HG02973 (cell line): ENCODE measurements around the gene IFT122.

Source experiments
- ATAC-seq: cut with Tn5 transposase; IDR thresholded peaks from one replicate; pipeline ENCODE4 v1.9.1; 2021; ENCODE audit warnings: moderate library complexity; ENCODE audit not compliant: unreplicated experiment

Gene IFT122

DNA sequence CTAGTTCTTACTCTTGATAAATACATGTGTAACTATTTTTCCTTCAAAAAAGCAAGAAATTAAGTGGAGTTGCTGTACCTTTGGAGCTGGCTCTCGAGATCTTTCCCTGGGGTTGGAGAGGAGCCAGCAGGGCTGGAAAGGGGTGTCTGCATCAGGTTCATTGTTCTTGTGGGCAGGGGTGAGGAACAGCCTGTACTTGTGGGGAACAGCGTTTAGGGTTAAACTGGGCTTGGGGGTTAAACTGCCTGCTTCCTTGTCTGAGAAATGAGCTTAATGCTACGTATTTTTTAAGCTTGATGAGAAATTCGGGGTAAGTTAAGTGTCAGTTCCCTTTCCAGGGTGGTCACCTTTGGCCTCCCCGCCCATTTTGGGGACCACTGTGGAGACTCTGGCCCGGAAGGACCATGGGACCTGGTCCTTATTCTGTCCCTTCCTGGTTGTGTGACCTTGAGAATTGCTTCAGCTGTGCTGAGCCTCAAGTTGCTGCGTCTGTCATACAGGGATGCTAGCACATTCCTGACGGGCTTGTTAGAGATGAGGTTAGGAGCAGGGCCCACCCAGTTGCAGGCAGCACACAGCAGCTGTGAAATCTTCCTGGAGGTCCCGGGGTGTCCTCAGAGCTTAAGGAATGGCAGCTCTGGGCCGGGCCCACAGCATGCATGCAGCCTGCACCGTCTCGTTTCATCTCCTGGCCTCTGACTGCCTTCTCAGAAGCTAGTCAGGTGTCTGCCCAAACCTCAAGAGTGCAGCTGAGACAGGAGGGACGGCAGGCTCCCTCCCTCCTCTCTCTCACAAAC is 114.5 kb downstream of the IFT122 start:
- no peak for ATAC-seq

DNA sequence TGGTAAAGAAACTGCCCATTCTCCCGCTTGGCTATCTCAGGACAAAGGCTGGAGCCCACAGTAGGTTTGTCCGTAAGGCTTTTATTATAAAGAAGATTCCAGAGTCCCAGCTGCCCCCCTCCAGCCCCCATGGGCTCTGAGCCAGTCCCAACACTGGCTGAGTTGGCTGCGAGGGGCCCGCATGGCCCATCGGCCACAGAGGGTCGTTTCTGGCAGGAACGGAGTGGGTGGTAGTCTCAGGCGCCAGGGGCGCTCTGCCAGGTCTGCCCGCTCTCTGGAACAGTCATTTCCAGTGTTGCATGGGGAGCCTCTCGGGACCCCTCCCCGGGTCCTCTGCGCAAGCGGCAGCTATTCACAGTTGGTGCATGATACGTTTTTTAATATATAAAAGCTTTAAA is 115.1 kb downstream of the IFT122 start:
- no peak for ATAC-seq

DNA sequence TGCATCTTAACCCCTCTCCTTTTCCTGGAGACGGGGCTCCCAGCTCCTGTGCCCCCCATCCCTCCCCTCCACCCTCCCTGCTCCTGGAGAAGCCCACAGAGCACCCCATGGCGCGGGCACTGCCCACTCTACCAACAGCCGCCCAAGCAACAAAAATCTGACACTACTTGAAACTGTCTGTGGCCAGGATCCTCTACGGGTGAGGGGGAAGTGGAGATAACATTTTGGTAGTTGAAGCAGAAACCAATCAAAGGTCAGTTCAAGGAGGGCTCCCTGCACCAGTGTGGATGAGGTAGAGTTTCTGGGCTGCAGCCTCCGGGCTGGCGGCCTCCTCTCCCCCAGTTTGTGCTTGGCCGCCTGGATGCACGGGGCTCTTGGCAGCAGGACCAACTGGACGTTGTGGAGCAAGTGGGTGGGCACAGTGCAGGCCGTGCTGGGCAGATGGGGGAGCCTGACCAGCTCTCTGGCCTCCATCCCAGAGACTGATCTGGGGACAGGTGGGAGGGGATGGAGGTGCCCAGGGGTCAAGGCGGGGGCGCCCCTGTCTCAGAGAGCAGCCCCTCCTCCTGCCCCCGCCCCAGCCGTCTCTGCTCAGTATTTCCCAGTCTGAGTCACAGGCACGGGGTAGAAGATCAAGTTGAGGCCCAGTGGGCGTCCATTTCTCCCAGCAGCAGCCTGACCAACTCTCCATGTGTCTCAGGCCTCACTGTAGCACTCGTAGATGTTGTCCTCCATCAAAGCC is 115.8 kb downstream of the IFT122 start:
- no peak for ATAC-seq

DNA sequence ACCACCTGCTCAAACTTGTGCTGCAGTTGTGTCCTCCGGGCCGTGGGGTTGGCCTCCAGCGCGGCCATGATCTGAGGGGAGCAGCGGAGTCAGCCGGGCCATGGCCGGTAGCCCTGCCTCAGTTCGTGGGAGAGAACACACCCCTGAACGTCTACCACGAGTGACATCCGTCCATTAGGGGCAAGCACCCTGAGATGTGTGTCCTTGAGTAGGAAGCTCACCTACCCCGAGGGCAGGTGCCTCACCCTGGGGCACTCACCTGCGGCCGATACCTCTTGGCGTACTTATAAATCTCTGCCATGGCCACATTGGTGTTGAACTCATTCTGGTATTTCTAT is 116.3 kb downstream of the IFT122 start:
- no peak for ATAC-seq

DNA sequence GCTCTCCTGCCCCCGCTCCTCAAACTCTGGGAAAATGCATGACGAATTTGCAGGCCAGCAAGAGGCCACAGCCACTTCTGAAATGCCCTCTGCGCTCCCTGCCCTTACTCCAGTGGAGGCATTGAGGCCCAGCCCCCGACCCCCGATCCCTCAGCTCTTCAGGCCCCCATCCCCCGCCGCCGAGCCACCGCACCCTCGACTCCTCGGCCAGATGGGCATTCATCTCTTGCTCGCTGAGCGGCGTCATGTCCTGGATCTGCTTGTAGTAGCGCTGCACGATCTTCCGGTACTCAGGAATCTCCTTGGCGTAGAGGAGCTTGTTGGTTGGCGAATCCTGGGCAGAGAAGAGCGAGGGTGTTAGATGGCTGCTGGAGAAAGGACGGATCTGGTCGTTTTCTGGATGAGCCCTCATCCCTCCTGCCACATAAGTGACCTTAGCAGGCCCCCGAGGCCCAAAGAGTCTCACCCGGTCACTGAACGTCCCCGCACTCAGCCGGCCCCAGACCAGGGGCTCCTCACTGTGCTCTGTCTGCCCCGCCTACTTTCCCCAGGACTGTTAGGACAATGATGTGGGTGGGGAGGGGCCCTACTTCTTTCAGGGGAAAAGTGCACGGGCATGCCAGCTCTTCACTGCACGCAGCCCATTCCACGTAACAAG is 117.0 kb downstream of the IFT122 start:
- ATAC-seq = no peak

DNA sequence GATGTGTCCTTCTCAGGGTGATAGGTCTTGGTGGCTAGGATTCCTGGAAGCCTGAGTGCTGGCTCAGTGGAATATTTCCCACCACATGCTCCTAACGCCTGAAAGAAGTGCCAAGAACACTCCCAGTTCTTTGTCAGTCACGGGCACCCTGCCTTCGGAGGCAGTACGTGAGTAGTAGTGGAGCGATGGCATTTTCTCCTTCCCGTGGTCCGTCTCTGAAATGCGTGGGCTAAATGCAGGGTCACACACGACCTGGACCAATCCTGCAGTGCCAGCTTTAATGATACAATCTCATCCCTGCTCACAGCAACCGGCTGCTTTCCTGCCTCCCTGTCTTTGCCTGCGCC is 117.5 kb downstream of the IFT122 start:
- ATAC-seq = no peak

DNA sequence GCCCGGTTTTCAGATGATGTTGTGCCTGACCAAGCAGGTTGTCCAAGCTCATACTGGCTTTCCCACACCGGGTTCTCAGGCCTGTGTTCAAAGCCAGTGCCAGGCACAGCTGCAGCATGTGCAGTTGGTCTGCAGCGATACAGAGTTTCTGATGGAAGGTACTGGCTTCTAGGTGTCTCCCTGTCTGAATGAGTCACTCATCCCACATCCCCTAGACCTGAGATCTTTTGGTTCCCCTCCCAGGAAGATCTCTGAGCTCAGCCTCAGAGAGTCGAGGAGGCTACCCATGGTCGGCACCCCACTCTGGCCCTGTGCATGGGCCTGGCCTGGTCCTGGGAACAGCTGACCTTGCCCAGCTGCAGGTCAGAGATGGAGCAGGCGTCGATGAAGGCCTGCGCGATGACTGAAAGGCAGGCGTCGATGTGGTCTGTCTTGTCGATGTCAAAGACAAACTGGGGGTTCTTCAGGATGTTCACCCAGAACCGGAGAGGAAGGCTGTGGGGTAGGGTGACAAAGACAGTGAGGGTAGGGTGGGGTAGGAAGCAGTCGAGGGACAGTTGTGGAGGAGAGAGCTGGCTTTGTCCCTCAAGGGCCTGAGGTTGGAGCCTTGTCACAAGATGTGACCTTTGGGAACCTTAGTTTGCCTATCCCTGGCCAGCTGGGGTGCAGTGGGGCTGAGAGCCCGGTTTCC is 118.2 kb downstream of the IFT122 start:
- ATAC-seq = no peak

DNA sequence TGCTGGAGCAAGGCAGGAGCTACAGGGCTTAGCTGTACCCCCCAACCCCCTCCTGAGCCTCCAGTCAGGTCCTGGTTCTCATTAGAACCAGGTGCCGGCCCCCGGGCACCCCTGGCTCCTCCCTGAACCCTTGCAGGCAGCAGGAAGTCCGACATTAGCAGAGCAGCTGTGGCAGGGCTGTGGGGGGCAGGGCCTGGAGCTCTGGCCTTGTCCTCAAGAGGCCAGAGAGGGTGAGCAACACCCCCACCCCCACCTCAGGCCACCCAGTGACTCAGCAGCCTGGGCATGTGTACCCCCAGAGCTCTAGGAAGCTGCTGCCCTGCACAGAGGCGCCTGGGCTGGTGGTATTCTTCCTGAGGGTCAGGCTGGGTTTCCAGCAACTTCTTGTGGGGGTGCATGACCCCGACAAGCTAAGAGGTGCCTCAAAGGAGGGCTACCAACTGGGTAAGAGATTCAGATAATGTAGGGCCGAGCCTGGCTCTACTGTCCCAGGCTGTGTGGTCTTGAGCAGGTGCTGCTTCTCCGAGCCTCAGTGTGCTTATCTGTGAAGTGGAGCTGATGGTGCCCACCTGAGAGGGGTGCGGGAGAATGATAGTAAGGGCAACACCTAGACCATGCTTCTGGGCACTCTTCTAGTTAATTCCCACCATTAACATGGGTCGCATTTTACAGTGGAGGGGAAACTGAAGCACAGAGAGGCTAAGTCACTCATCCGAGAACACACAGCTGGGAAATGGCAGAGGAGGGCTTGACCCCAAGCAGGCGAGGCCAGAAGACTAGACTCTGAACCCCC is 118.9 kb downstream of the IFT122 start:
- ATAC-seq = no peak

DNA sequence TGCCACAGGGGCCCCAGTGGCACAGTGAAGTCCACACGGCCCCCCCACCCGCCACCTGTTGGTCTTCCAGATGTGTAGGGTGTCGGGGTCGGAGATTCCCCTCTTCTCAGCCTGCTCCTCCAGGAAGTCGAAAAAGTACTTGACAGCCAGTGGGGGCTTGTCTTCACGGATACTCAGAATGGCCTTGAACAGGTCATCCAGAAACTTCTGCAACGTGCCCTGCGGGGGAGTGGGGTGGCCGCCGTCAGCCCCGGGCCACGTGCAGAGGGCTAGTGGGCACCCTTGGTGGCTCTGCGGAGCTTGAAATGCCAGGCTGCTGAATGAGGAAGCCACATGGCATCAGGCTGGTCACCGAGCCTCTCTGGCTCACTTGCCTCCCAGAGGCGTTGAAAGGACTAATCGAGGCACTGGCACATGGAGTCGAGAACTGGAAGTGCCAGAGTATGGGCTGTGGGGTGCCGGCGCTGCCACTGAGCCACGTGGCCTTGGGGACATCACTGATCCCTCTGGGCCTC is 119.6 kb downstream of the IFT122 start:
- no peak for ATAC-seq

DNA sequence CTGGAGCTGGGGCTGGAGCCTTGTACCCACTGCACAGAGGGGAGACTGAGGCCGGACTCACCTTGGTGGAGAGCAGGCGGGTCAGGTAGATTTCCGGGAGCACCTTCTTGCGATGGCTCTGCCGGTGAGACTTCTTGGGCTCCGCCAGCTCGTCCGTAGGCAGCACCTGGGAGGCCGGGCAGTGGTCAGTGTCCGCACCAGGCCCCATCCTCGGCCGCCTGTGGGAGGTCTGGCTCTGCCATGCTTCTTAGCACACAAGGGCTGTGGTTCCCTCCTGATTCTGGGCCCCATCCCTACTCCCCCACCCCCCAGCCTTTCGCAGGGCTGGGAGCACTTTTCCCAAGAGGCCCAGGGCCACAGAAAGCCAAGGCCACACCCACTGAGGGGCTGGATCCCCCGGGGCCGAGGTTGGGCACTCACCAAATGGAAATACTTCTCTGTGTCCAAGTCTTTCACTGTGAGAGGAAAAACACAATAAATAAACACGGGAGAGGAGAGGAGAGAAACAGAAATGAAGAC is 120.3 kb downstream of the IFT122 start:
- no peak for ATAC-seq

DNA sequence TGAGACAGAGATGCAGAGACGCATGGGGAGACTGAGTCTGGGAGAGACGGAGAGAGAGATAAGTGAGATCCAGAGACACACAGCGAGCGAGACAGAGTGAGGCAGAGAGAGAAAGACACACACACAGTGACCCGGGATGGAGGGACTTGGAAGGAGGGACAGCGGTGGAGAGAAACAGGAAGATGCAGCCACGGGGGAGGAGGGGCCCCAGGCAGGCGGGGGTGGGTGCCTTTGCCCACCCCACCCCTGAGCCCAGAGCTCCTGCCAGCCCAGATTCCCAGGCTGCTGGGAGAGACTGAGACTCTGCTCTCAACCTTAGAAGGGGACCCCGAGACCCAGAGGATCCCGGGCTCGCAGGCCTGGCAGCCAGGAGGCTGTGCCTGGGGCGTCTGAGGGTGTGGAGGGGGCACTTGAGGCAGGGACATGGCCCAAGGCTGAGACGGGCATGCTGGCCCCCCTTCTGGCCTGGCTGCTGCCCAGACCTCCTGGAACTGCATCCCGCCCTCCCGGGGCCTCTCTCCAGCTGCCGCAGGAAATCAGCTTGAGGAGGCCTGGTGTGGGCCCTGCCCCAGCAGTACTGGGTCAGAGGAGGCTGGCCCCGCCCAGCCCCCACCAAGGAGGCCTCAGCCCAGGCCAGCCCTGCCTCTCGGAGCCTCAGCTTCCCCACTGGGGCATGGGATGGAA is 121.0 kb downstream of the IFT122 start:
- no peak for ATAC-seq

DNA sequence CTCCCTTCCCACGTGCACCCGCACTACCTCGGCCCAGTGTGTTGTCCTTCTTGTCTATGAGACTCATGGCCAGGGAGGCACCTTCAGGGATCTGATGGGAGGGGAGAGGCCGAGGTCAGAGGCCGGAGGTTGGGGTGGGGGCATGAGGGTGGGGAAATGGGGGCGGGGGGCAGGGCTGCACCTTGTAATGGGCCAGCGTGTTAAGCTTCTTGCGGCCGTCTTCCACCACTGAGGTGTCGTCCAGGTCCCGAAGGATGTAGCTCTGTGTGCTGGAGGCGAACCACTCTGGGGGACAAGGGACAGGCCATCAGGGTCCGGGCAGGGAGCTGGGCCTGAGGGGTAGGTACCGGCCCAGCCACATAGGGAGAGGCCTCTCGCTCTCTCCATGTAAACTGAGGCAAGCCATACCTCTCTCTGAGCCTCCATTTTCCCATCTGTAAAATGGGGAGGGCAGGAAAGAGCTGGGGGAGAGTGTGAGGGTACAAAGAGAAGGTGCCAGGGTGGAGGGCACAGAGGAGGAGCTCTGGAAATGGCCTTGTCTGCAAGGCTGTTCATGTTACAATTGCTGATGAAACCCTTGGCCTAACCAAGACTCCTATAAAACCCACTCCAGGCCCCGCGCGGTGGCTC is 121.7 kb downstream of the IFT122 start:
- no peak for ATAC-seq

DNA sequence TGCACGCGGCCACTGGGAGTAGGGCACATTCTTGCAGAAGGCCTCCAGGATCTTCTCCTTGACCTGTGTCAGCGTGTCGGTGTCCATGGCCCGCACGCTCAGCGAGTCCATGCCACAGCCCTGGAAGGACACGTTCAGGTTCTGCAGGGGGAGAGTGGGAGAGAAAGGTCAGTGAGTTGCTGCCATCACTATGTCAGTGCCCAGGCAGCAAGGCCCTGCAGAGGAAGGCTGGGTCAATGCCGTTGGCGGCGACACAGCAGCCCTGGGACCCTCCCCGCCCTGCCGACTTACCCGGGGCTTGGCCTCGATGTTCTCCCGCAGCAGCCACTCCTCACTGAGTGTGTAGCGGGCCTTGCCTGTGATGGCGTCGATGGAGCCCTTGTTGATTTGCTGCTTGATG is 122.8 kb downstream of the IFT122 start:
- ATAC-seq = no peak

DNA sequence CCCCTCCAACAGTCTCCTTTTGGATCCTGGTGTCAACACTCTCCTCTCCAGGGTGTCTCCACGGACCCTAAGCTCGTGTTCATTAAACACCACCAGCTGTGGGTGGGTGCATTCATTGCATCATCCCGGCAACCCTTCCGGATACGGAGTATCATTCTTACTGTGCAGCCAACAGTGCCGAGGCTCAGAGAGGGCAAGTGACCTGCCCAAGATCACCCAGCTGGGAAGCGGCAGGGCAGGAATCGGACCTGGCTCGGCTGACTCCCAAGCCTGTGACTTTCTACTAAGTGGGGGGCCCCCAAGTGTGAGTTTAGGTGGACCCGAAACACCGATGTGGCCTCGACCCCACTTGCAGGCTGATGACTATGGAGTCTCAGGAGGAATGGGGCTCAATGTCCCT is 123.3 kb downstream of the IFT122 start:
- ATAC-seq = no peak

DNA sequence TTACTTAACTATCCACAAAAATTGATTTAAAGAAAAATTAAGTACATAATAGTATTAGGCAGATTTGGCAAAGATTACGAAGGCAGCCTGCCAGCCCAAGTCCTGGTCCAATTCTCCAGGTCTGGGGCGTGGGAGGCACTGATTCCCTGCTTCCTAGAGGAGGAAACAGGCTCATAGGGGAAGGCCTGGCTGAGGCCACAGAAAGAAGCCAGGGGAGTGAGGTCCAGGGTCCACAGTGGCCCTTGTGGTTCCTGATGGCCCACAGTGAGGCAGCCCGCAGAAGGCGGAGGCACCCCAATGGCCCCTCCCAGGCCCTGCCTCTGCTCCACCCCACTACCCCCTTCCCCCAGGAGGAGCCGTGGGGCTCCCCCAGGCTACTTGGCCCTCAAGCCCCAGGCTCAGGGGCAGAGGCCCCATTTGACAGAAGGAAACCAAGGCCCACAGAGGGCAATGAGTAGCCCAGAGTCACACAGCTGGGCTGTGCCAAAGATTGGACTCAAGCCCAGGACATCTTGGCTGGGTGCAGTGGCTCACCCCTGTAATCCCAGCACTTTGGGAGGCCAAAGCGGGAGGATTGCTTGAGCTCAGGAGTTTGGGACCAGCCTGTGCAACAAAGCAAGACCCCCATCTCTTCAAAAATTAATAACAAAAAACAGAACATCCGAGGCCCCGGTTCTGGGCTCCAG is 124.0 kb downstream of the IFT122 start:
- no peak for ATAC-seq

DNA sequence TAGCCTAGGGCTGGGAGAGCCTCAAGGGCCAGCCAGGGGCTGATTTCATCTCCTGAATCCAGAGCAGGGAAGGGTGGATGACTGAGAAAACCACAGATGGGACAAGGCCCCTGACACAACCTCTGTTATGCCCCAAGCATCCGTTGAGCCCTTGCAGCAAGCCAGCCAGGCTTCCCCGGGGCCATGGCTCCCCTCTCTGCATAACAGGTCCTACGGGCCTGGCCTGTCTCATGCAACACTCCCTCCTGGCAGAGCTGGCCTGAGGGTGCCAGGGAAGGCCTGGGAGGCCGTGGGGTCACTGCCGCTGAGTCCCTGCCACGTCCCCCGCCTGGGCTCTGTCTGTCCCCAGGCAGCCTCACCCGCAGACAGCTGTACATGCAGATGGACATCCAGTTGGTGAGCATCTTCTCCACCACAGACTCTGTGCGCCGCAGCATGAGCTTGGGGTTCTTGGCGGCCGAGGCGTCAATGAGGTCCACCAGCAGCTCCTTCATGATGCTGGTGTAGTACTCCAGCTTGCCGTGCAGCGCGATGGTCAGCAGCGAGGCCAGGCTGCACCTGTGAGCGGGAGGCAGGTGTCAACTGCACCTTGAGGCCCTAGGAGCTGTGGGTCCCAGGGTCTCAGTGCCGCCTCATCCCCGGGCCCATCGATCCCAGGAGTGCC is 125.1 kb downstream of the IFT122 start:
- ATAC-seq = no peak

DNA sequence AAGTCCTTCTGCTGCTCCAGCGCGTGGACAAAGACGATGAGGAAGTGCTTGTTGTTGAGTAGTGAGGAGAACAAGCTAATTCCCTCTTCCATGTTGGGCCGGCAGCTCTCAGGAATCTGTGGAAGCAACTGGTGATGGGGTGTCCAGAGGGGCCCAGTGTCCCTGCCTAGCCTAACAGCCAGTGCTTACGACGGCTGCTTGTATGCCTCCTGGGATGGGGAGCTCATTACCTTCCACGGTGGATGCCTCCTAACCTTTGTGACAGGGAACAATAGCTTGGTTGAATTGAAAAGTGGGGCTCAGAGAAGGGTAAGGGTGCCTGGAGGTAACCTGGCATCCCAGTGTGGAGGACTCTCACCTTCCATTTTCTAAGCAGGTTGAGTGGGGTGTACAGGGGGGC is 125.9 kb downstream of the IFT122 start:
- ATAC-seq = no peak

DNA sequence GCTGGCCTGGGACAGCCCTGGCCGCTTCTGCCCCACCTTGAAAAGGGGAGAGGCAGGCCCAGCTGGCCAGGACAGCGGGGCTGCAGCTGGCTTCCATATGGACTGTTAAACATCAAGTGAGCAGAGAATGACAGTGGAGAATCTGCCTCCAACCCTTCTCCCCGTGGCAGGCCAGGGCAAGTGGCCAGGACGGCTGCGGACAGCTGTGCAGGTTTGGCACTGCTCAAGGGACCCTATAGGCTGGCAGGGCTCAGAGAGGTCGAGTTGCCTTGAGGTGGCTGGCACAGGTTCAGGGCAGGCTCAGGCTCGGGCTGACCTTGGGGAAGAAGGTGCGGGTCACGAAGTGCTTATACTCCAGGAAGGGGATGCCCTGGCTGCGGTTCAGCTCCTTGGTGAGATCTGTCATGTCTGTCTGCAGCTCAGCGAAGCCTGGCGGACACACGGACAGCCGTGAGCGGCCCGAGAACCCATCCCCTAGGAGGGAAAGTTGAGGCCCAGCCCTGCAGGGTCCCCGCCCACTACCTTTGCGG is 127.2 kb downstream of the IFT122 start:
- no peak for ATAC-seq
